ENCODE data around the gene SPTB.

Gene SPTB

GRCh38 chr14:64850369-64851137 is 29.2 kb downstream of the SPTB start:
- no peak for DNase-seq (ENCODE audit: low spot score)

GRCh38 chr14:64849940-64850339 is 29.8 kb downstream of the SPTB start:
- no peak for DNase-seq (ENCODE audit: low spot score)

- no peak for DNase-seq (ENCODE audit: low spot score)
Observed at GRCh38 chr14:64848239-64848638, 31.5 kb downstream of the SPTB start.

GRCh38 chr14:64846319-64846718 is 33.4 kb downstream of the SPTB start:
- no peak for DNase-seq (ENCODE audit: low spot score)

- peak; percentile 49 for DNase-seq (ENCODE audit: low spot score)
Observed at GRCh38 chr14:64845878-64846277, 33.8 kb downstream of the SPTB start.

GRCh38 chr14:64844969-64845536 is 34.7 kb downstream of the SPTB start:
- no peak for DNase-seq (ENCODE audit: low spot score)

- no peak for DNase-seq (ENCODE audit: low spot score)
Observed at GRCh38 chr14:64844272-64844671, 35.4 kb downstream of the SPTB start.

GRCh38 chr14:64843548-64843947 is 36.2 kb downstream of the SPTB start:
- DNase-seq (ENCODE audit: low spot score), result no peak

- no peak for DNase-seq (ENCODE audit: low spot score)
Observed at GRCh38 chr14:64841772-64842750, 37.6 kb downstream of the SPTB start.

- DNase-seq (ENCODE audit: low spot score), result no peak
Observed at GRCh38 chr14:64841121-64841651, 38.5 kb downstream of the SPTB start.

- DNase-seq (ENCODE audit: low spot score), result no peak
Observed at GRCh38 chr14:64838656-64839055, 41.1 kb downstream of the SPTB start.

- no peak for DNase-seq (ENCODE audit: low spot score)
Observed at GRCh38 chr14:64835431-64835830, 44.3 kb downstream of the SPTB start.

- no peak for DNase-seq (ENCODE audit: low spot score)
Observed at GRCh38 chr14:64834965-64835364, 44.7 kb downstream of the SPTB start.

GRCh38 chr14:64831419-64831818 is 48.3 kb downstream of the SPTB start:
- DNase-seq (ENCODE audit: low spot score), result no peak

- DNase-seq (ENCODE audit: low spot score), result no peak
Observed at GRCh38 chr14:64830961-64831360, 48.7 kb downstream of the SPTB start.

- no peak for DNase-seq (ENCODE audit: low spot score)
Observed at GRCh38 chr14:64828071-64828470, 51.6 kb downstream of the SPTB start.

GRCh38 chr14:64826845-64827244 is 52.9 kb downstream of the SPTB start:
- DNase-seq (ENCODE audit: low spot score), result no peak

GRCh38 chr14:64826333-64826732 is 53.4 kb downstream of the SPTB start:
- no peak for DNase-seq (ENCODE audit: low spot score)

- DNase-seq (ENCODE audit: low spot score), result no peak
Observed at GRCh38 chr14:64825509-64825908, 54.2 kb downstream of the SPTB start.

- DNase-seq (ENCODE audit: low spot score), result no peak
Observed at GRCh38 chr14:64825006-64825405, 54.7 kb downstream of the SPTB start.

- no peak for DNase-seq (ENCODE audit: low spot score)
Observed at GRCh38 chr14:64824471-64824870, 55.2 kb downstream of the SPTB start.

GRCh38 chr14:64823305-64823861 is 56.3 kb downstream of the SPTB start:
- peak; percentile 73 for DNase-seq (ENCODE audit: low spot score)
